NK-92 treated with Interleukin-12 subunit alpha and Interleukin-12 subunit beta, amount 100 ng/mL, for 24 hours (cell line): ENCODE measurements around the gene CST3.

Experiments
- DNase-seq: peaks from one replicate; lab custom pipeline; 2025; lab: John Stamatoyannopoulos, UW

CST3 gene

GRCh38 chr20:23601715-23602114 lies 36.0 kb downstream of the CST3 start:
- no peak for DNase-seq

GRCh38 chr20:23598481-23598880 lies 39.3 kb downstream of the CST3 start:
- DNase-seq = no peak

- DNase-seq = no peak
Measured at GRCh38 chr20:23596579-23597250, 41.0 kb downstream of the CST3 start.

GRCh38 chr20:23595941-23596340 lies 41.8 kb downstream of the CST3 start:
- DNase-seq = no peak

GRCh38 chr20:23588434-23589403 lies 49.0 kb downstream of the CST3 start:
- DNase-seq = no peak

- no peak for DNase-seq
Measured at GRCh38 chr20:23587631-23588030, 50.1 kb downstream of the CST3 start.

- no peak for DNase-seq
Measured at GRCh38 chr20:23586735-23587525, 50.8 kb downstream of the CST3 start.

GRCh38 chr20:23585808-23586734 lies 51.7 kb downstream of the CST3 start:
- no peak for DNase-seq

GRCh38 chr20:23585449-23585807 lies 52.3 kb downstream of the CST3 start:
- no peak for DNase-seq

GRCh38 chr20:23584434-23585199 lies 53.1 kb downstream of the CST3 start:
- DNase-seq = no peak
